ENCODE measurements around the gene LYPD6B. TPM values are rescaled to one million over a fixed set of nuclear protein-coding genes. Genes with fewer than 3 reads are reported as not detected.

LYPD6B gene
- total and polyA plus RNA-seq, 9 donors, result 0.17 to 17.0 (median 1.2) TPM; not detected in 2

- DNase-seq, result no peak
- 55 to 60% (median 59%) methylated on average over 4 of the region's 4 CpGs for WGBS, 3 donors
- Histone ChIP-seq H3K4me3 (no peak overlapping the region), H3K9me3 (no peaks in the 10 kb centered on the region), H3K4me1 (ENCODE audit: insufficient read depth) (no peaks in the 10 kb centered on the region), H3K27me3 (no peaks in the 10 kb centered on the region), H3K36me3 (no peaks in the 10 kb centered on the region), H3K27ac (no peak overlapping the region)
- TF ChIP-seq, protein P1, sequence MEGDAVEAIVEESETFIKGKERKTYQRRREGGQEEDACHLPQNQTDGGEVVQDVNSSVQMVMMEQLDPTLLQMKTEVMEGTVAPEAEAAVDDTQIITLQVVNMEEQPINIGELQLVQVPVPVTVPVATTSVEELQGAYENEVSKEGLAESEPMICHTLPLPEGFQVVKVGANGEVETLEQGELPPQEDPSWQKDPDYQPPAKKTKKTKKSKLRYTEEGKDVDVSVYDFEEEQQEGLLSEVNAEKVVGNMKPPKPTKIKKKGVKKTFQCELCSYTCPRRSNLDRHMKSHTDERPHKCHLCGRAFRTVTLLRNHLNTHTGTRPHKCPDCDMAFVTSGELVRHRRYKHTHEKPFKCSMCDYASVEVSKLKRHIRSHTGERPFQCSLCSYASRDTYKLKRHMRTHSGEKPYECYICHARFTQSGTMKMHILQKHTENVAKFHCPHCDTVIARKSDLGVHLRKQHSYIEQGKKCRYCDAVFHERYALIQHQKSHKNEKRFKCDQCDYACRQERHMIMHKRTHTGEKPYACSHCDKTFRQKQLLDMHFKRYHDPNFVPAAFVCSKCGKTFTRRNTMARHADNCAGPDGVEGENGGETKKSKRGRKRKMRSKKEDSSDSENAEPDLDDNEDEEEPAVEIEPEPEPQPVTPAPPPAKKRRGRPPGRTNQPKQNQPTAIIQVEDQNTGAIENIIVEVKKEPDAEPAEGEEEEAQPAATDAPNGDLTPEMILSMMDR (IDR thresholded peaks at IDR 0.05), result no peak
- no peak for TF ChIP-seq POLR2A (IDR thresholded peaks at IDR 0.05)
- TF ChIP-seq EP300 (IDR thresholded peaks at IDR 0.05), result no peak
- intact Hi-C loops (cut with DNase I), result no loop called here
Measured at GRCh38 chr2:149169656-149170055, 131.2 kb downstream of the LYPD6B start.

- WGBS, 3 donors, result 84 to 89% (median 88%) methylated on average over 1 of the region's 1 CpG
- no peak overlapping the region for H3K27ac ChIP-seq
- intact Hi-C loops (cut with DNase I), result no loop called here
- H3K4me3 ChIP-seq, result no peak overlapping the region
- DNase-seq, result no peak
- H3K4me1 ChIP-seq (ENCODE audit: insufficient read depth), result no peaks in the 10 kb centered on the region
- no peaks in the 10 kb centered on the region for H3K36me3 ChIP-seq
- no peaks in the 10 kb centered on the region for H3K27me3 ChIP-seq
- TF ChIP-seq EP300 (IDR thresholded peaks at IDR 0.05), result no peak
- TF ChIP-seq, protein P1 (IDR thresholded peaks at IDR 0.05), result no peak
- TF ChIP-seq POLR2A (IDR thresholded peaks at IDR 0.05), result no peak
- no peaks in the 10 kb centered on the region for H3K9me3 ChIP-seq
Measured at GRCh38 chr2:149170156-149170555, 131.7 kb downstream of the LYPD6B start.

GRCh38 chr2:149170911-149171310 lies 132.4 kb downstream of the LYPD6B start:
- 42 to 57% (median 46%) methylated on average over 3 of the region's 3 CpGs for WGBS, 3 donors
- no peak overlapping the region for H3K27ac ChIP-seq

DNA sequence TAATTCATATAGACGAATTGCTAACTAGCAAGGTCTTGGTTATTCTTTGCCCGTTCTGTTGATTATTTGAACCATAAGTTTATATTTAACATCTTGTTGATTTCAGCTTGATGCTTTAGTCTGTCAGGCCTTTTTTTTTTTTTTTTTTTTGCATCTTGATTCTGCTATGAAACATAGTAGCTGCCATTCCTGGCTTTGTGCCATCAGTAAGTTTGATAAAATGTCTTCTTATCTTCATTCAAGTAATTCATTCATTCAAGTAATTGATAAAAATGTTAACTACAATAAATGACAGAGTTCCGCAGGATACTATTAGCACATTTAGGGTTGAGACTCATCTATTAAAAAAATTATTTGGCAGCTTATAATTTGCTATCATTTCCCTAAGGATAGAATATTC lies 134.7 kb downstream of the LYPD6B start:
- intact Hi-C loops (cut with DNase I), result no loop called here
- DNase-seq, result no peak
- TF ChIP-seq, protein P1 (IDR thresholded peaks at IDR 0.05), result no peak
- TF ChIP-seq EP300 (IDR thresholded peaks at IDR 0.05), result no peak
- TF ChIP-seq POLR2A (IDR thresholded peaks at IDR 0.05), result no peak
- Histone ChIP-seq H3K27me3 (no peaks in the 10 kb centered on the region), H3K27ac (no peak overlapping the region), H3K4me1 (ENCODE audit: insufficient read depth) (no peaks in the 10 kb centered on the region), H3K36me3 (no peaks in the 10 kb centered on the region), H3K4me3 (no peak overlapping the region), H3K9me3 (no peaks in the 10 kb centered on the region)
- WGBS, 3 donors, result 83 to 87% (median 83%) methylated on average over 3 of the region's 3 CpGs

More at GRCh38 chr2:149170911-149171310, 132.4 kb downstream of the LYPD6B start:
- Histone ChIP-seq H3K9me3 (no peaks in the 10 kb centered on the region), H3K36me3 (no peaks in the 10 kb centered on the region), H3K4me3 (no peak overlapping the region), H3K4me1 (ENCODE audit: insufficient read depth) (no peaks in the 10 kb centered on the region), H3K27me3 (no peaks in the 10 kb centered on the region)
- no peak for DNase-seq
- intact Hi-C loops (cut with DNase I), result no loop called here
- TF ChIP-seq EP300 (IDR thresholded peaks at IDR 0.05), result no peak
- no peak for TF ChIP-seq POLR2A (IDR thresholded peaks at IDR 0.05)
- TF ChIP-seq, protein P1 (IDR thresholded peaks at IDR 0.05), result no peak

Data from ovary (tissue), 9 donors.